Central memory CD8-positive, alpha-beta T cell (primary cell): ENCODE results near the gene SPAG6.
A peak's percentile ranks its signal among the peaks of the same experiment; 100 is the strongest.

Experiments used
- ATAC-seq: fragments of 150-1000 bp; cut with Tn5 transposase; replicated peaks from 2 replicates; pipeline ENCODE4 v1.10.0; 2022; ENCODE audit warnings: mild to moderate bottlenecking, moderate FRiP score, moderate number of reproducible peaks; ENCODE audit not compliant: poor library complexity, severe bottlenecking; ENCODE audit errors: extremely low read depth
- DNase-seq, 2 donors: peaks; one replicate each; pipeline ENCODE4 v3.0.0; 2021; ENCODE audit warnings: low spot score in 2 of 2
- H3K27ac Mint-ChIP-seq: one replicate; pipeline ENCODE4 v1.8.0; 2022; ENCODE audit warnings: low read depth, mild to moderate bottlenecking, moderate library complexity, mixed read lengths
- H3K27me3 Mint-ChIP-seq: one replicate; pipeline ENCODE4 v1.8.0; 2022; ENCODE audit warnings: mixed read lengths
- H3K36me3 Mint-ChIP-seq: one replicate; pipeline ENCODE4 v1.8.0; 2022; ENCODE audit warnings: mild to moderate bottlenecking, moderate library complexity, mixed read lengths; ENCODE audit not compliant: insufficient read depth
- H3K4me1 Mint-ChIP-seq: one replicate; pipeline ENCODE4 v1.8.0; 2022; ENCODE audit warnings: mixed read lengths
- H3K4me3 Mint-ChIP-seq: one replicate; pipeline ENCODE4 v1.8.0; 2022; ENCODE audit warnings: mild to moderate bottlenecking, moderate library complexity, mixed read lengths
- H3K9me3 Mint-ChIP-seq: one replicate; pipeline ENCODE4 v1.8.0; 2022; ENCODE audit warnings: mixed read lengths

Gene SPAG6

DNA sequence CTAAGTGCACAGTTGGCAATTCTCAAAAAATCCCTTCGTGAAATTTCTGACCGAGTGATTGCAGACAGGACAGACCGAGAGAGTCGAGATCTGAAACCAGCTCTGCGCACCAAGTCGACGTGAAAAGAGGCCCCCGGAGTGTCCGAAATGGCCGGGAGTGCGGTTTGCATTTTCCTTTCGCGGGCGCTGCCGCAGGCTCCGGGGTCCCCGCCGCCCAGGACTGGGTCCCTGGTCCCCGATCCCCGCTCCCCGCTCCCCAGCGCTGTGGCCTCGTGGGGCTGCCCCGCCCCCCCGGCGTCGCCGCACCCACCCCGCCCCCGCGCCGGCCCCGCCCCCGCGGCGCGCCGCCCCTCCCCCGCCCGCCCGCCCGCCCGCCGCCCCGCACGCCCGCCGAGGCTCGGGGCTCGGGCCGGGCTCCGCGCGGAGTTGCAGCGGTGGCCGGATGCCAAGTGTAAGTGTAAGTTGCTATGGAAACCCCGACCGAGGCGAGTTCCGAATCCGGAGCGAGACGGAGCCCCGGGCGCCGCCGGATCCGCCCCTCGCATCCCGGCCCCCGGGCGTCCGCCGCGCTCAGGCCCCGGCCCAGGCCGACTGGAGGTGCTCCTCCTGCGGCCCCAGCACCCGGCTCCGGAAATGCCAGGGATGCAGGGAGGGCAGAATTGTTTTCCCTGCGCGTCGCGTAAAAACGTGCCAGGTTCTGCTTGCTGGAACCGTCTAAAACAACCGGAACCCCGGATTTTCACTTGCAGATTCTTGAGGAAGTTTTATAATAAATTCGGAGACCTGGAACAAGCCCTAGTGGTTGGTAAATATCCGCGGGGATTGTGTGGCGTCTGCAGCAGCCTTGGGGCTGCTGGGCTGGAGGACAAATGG, 19.8 kb upstream of the SPAG6 start:
- H3K9me3 Mint-ChIP-seq = no peaks in the 10 kb centered on the region
- DNase-seq (peak; percentile 62 to 68), ATAC-seq (peak; percentile 59)
- H3K4me3 Mint-ChIP-seq = peak overlapping the region; percentile 77
- H3K27ac Mint-ChIP-seq = peak overlapping the region; percentile 69
- peaks cover 36% of the 10 kb centered on the region for H3K36me3 Mint-ChIP-seq
- H3K4me1 Mint-ChIP-seq = peaks cover 29% of the 10 kb centered on the region
- H3K27me3 Mint-ChIP-seq = no peaks in the 10 kb centered on the region

DNA sequence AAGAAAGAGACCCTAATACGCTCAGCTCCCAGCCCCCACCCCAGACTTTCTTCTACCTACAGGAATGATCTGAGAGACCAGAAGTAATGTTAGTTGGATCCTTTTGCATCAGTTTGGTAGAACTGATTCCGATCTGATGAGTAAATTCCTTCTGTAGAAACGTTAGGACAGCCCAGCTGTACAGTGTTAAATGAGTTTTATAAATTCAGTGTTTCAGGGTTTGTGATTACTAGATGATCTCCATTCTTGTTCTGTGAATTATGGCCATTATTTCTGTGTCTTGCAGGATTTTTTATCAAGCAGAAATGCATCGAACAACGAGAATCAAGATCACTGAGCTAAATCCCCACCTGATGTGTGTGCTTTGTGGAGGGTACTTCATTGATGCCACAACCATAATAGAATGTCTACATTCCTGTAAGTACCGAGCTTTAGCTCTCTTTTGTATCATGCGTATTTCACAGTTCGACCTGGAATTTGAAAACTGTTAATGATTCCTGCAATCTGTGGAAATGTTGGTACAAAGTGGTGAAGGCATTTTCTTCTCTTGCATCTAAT, 19.1 kb upstream of the SPAG6 start:
- no peaks in the 10 kb centered on the region for H3K9me3 Mint-ChIP-seq
- no peak for ATAC-seq
- DNase-seq = no peak
- peak overlapping the region; percentile 53 for H3K27ac Mint-ChIP-seq
- peak overlapping the region; percentile 77 for H3K4me3 Mint-ChIP-seq
- peaks cover 34% of the 10 kb centered on the region for H3K36me3 Mint-ChIP-seq
- H3K27me3 Mint-ChIP-seq = no peaks in the 10 kb centered on the region
- peaks cover 29% of the 10 kb centered on the region for H3K4me1 Mint-ChIP-seq

DNA sequence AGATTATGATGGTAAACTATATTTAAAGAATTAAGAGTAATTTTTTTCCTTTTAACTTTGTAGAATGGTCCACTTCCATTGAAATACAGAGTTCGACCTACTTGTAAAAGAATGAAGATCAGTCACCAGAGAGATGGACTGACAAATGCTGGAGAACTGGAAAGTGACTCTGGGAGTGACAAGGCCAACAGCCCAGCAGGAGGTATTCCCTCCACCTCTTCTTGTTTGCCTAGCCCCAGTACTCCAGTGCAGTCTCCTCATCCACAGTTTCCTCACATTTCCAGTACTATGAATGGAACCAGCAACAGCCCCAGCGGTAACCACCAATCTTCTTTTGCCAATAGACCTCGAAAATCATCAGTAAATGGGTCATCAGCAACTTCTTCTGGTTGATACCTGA, 16.1 kb upstream of the SPAG6 start:
- peaks cover 25% of the 10 kb centered on the region for H3K4me1 Mint-ChIP-seq
- H3K27me3 Mint-ChIP-seq = no peaks in the 10 kb centered on the region
- DNase-seq (no peak), ATAC-seq (no peak)
- H3K4me3 Mint-ChIP-seq = no peak overlapping the region
- no peak overlapping the region for H3K27ac Mint-ChIP-seq
- no peaks in the 10 kb centered on the region for H3K9me3 Mint-ChIP-seq
- H3K36me3 Mint-ChIP-seq = peaks cover 33% of the 10 kb centered on the region

DNA sequence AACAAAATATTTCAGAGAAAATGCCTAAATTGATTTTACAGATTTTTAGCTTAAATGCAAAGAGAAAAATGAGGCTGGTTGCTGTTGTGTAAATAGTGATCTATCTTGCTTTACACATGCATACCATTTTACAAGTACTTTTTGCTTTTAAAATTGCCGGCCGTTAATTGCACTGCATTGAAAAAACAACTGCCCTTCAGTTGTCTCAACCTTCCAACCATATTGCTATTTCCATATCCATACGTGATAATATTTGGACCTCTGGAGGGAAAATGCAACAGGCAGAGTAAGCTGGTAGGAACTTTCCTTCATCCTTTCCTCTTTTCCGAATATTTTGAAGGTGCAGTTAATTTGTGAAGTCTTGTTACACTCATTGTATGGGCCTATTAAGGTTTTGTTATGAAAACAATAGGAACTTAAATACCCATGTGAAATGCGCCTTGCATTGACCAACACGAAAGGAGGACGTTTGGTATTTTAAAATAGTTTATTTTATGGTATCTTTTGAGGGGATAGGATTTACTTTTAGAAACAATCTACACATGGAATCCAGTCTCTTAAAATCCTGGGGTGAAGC, 13.1 kb upstream of the SPAG6 start:
- ATAC-seq = no peak
- Mint-ChIP-seq H3K36me3 (peaks cover 32% of the 10 kb centered on the region), H3K4me3 (peak overlapping the region; percentile 76), H3K27ac (peak overlapping the region; percentile 91), H3K4me1 (peaks cover 27% of the 10 kb centered on the region), H3K9me3 (no peaks in the 10 kb centered on the region), H3K27me3 (peaks cover 7% of the 10 kb centered on the region)
- no peak for DNase-seq

DNA sequence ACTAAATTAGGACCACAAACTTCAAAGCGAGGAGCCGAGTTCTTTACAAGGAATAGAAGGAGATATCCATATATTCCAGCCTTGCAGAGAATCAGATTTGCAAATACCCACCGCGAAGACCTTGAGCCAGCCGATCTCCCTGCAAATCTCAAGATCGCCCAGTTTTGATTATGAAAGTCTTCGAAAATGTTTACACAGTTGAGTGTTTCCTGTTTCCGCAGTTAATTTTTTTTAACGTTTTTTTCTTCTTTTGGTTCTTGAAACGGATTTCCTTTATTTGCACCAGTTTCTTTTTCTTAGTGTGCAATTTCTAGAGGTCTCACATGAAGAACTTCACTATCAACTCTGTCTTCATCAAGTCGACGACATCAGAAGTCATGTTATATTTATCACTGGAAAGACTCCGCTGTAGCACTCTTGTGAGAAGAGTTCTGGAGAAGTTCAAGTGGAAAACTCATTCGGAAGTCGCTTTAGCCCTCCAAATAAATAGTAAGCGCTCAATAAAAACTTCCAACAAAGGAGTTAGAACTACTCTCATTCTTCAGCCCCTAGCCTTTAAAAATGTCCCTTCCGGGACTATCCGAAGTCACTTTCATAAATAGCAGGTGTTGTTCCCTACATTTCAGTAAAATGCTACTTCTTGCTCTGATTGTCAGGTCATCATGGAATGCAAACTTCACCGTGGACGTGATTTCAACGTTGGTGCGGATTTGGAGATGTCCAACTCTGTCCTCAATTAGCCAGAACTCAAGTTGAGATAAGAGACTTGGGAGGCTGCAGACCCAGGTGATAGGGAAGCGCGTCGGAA, 11.9 kb upstream of the SPAG6 start:
- H3K9me3 Mint-ChIP-seq = no peaks in the 10 kb centered on the region
- peak overlapping the region; percentile 76 for H3K4me3 Mint-ChIP-seq
- ATAC-seq (no peak), DNase-seq (no peak)
- H3K4me1 Mint-ChIP-seq = peaks cover 27% of the 10 kb centered on the region
- H3K27ac Mint-ChIP-seq = peak overlapping the region; percentile 91
- H3K36me3 Mint-ChIP-seq = peaks cover 31% of the 10 kb centered on the region
- peaks cover 19% of the 10 kb centered on the region for H3K27me3 Mint-ChIP-seq

DNA sequence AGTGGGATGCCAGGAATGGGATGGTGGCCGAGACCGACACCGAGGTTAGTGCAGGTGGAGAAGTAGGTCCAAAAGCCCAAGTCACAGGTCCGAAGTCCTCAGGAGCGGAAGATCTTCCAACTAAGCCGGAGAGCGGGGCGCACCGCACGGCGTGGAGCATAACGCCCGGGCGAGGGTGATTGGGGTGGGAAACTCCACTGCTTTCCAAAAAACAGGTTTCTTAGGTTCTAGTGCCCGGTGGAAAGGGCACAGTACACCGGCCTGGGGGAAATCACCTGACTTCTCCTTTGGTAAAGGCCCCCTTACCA, 11.4 kb upstream of the SPAG6 start:
- H3K9me3 Mint-ChIP-seq = no peaks in the 10 kb centered on the region
- no peak for DNase-seq
- peaks cover 31% of the 10 kb centered on the region for H3K36me3 Mint-ChIP-seq
- peaks cover 27% of the 10 kb centered on the region for H3K4me1 Mint-ChIP-seq
- peak overlapping the region; percentile 76 for H3K4me3 Mint-ChIP-seq
- peak overlapping the region; percentile 91 for H3K27ac Mint-ChIP-seq
- no peak for ATAC-seq
- peaks cover 25% of the 10 kb centered on the region for H3K27me3 Mint-ChIP-seq

DNA sequence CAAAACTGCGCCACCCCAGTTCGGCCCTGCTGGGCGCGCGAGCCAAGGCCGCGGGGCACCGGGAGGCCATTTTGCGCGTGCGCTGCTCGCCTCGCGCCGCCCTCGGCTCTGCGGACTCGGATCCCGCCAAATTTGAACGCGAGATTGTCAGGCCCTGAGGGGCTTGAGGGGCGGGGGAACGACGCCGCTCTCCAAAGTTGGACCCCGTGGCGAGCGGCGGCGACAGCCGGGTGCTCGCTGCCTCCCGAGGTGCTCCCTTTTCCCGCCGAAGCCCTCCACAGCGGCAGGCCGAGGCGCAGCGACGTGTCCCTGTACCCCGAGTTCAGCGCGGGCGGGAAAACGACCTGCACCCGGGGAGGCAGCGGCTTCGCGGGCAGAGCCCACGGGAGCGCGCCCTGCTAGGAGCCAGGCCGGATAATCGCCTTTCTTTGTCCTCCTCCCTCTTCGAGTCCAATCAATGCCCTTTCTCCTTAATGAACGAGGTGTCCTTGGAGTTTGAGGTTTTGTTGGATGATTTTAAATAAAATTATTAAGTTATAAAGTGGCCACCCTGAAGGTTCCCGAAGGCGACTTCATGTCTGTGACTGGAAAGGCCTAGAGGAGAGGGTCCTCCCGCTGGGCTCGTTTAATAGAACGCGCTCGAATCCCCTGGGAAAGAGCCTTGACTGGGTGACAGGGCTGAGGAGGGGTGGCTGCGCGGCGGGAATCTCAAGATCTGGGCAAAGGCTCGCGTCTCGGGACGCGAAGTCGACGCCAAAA, 10.7 kb upstream of the SPAG6 start:
- no peak for ATAC-seq
- H3K36me3 Mint-ChIP-seq = peaks cover 26% of the 10 kb centered on the region
- no peaks in the 10 kb centered on the region for H3K9me3 Mint-ChIP-seq
- H3K4me3 Mint-ChIP-seq = peak overlapping the region; percentile 81
- H3K27ac Mint-ChIP-seq = peak overlapping the region; percentile 90
- H3K4me1 Mint-ChIP-seq = peaks cover 27% of the 10 kb centered on the region
- H3K27me3 Mint-ChIP-seq = peaks cover 27% of the 10 kb centered on the region
- DNase-seq = no peak

DNA sequence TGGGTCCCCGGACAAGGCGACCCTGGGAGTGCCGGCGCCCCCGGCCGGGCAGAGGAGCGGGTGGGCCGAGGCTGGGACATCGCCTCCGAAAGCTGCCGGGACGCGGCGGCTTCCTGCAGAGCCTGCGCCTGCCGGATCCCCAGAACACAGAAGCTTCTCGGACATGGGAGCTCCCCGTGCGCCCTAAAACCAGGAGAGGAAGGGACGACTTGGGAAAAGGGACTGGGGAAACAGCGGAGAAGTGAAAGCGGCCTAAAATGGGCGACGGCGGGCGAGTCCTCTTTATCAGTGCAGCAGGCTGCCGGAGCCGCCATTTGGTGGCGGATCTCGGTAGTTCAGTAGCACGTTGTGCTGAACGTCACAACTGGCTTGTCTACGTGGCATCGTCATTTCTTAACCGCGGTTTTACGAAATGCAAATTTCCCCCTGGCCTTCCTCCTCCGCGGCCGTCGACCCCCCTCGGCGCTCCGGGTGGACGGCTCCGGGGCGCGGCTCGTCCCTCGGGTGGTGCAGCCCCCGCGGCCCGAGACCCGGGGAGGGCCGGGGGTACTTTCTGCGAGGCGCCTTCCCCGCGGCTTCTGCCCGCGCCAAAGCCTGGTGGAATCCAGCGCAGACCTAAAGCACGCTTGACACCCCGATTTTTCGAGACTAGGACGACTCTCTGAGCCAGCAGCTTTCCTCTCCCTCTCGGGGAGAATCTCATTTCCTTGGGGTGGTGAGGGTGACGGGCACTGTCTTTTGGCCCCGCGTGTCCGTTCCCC, 9.9 kb upstream of the SPAG6 start:
- Mint-ChIP-seq H3K9me3 (no peaks in the 10 kb centered on the region), H3K36me3 (peaks cover 29% of the 10 kb centered on the region), H3K27me3 (peaks cover 34% of the 10 kb centered on the region), H3K27ac (peak overlapping the region; percentile 90), H3K4me3 (peak overlapping the region; percentile 81), H3K4me1 (peaks cover 27% of the 10 kb centered on the region)
- peak; percentile 48 to 65 for DNase-seq
- peak; percentile 78 for ATAC-seq

DNA sequence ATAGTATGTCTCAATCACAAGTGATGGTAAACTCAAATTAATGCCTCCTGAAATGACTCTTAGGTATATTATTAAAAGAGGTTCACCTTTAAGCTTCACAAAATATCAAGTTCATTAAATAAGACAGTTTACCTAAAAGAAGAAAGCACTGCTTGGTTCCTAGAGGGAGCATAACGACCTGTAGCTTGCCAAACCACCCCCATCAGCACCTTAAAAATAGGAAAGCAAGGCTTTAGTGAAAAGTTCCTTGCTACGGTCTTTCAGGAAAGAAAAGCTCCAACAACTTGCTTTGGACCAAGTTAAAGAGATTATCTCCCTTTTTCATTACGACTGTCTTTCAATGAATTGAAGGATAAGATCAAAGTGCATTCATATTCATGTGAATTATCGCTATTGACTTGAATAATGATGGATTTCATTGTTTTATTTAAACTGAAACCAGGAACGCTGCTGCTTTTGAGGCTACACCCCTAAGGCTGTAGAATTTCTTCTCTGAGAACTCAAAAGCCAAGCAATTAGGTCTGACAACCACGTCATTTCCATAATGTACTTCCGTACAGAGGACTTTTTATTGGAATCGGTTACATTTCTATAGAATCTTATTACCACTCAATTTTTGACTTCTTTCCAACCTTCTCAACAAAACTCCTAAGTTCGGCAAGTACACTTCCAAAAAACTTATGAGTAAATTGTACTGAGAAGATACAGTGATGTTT, 7.0 kb upstream of the SPAG6 start:
- Mint-ChIP-seq H3K36me3 (peaks cover 35% of the 10 kb centered on the region), H3K27ac (no peak overlapping the region), H3K9me3 (no peaks in the 10 kb centered on the region), H3K27me3 (peaks cover 56% of the 10 kb centered on the region), H3K4me3 (no peak overlapping the region), H3K4me1 (peaks cover 18% of the 10 kb centered on the region)
- no peak for DNase-seq
- no peak for ATAC-seq

DNA sequence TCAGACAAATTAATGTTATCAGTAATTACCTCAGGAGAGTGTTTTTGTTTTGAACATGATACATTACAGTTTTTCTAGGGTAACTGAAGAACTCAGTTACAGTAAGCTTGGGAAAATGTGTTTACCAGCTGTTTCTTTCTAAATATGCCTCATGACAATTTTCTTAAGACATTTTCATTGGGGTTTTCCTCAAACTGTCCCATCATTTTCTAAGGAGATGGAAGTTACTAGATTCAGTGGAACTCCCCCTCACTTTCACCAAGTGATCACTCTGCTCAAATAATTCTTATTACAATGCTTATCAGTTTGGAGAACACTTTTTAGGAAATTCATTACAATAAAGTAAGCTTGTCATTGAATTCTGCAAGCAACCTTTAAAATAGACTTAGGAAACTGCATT, 6.4 kb upstream of the SPAG6 start:
- peaks cover 13% of the 10 kb centered on the region for H3K4me1 Mint-ChIP-seq
- H3K9me3 Mint-ChIP-seq = no peaks in the 10 kb centered on the region
- H3K27ac Mint-ChIP-seq = no peak overlapping the region
- DNase-seq = no peak
- H3K36me3 Mint-ChIP-seq = peaks cover 31% of the 10 kb centered on the region
- H3K27me3 Mint-ChIP-seq = peaks cover 61% of the 10 kb centered on the region
- no peak for ATAC-seq
- H3K4me3 Mint-ChIP-seq = no peak overlapping the region

DNA sequence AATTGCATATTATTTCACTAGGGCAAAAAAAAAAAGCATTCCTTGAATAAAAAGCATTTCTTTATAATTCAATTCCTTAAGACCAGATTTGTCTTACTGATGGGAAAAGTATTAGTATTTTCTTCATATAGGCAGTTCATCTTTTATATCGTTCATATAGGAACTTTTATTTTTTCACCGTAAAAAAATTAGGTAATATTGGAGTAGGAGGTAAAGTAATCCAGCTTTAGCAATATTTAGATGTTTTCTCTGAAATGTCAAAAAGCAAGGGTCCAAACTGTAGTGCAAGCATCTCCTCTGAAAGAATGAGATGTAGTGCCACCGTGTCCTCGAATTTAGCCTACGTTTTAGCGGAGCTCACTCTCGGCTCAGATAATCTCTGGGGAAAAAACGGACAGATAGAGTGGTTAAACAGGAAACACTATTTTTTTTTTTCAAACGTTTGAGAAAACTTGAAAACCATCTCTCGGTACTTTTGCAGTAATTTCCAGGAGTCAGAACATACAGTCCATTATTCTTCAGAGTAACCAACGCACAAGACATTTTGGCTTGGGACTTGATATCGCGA, 5.5 kb upstream of the SPAG6 start:
- Mint-ChIP-seq H3K4me3 (peak overlapping the region; percentile 79), H3K36me3 (peaks cover 38% of the 10 kb centered on the region), H3K9me3 (no peaks in the 10 kb centered on the region), H3K4me1 (peaks cover 12% of the 10 kb centered on the region), H3K27me3 (peaks cover 71% of the 10 kb centered on the region), H3K27ac (peak overlapping the region; percentile 88)
- DNase-seq (no peak), ATAC-seq (peak; percentile 4)
